Upper lobe of left lung (tissue), 4 donors: ENCODE results near the gene DHRS11.

Experiments
- EP300 ChIP-seq, 4 donors: sonication (generic); formaldehyde crosslinking; IDR thresholded peaks; one replicate each; pipeline ENCODE4 v1.5.1; 2017; ENCODE audit warnings: antibody characterized with exemption in 4 of 4, control low read depth in 2 of 4
- POLR2A ChIP-seq, 4 donors: fragments of 450-650 bp; IDR thresholded peaks; one replicate each; pipeline ENCODE4 v1.5.1; 2016 to 2017; ENCODE audit warnings: antibody characterized with exemption in 4 of 4, mild to moderate bottlenecking in 2 of 4
- POLR2AphosphoS5 ChIP-seq, 2 donors: sonication (generic); formaldehyde crosslinking; IDR thresholded peaks; one replicate each; pipeline ENCODE4 v1.5.1; 2017; ENCODE audit warnings: antibody characterized with exemption in 2 of 2
- TF ChIP-seq, protein P1 (sequence below), 6 experiments: fragments of 450-650 bp in 4 of 6; fragments of 200-600 bp in 2 of 6; sonication (generic) in 2 of 6; IDR thresholded peaks; one replicate each; pipeline ENCODE4 v1.5.1; 2016 to 2019; ENCODE audit warnings: antibody characterized with exemption in 6 of 6

DNA sequence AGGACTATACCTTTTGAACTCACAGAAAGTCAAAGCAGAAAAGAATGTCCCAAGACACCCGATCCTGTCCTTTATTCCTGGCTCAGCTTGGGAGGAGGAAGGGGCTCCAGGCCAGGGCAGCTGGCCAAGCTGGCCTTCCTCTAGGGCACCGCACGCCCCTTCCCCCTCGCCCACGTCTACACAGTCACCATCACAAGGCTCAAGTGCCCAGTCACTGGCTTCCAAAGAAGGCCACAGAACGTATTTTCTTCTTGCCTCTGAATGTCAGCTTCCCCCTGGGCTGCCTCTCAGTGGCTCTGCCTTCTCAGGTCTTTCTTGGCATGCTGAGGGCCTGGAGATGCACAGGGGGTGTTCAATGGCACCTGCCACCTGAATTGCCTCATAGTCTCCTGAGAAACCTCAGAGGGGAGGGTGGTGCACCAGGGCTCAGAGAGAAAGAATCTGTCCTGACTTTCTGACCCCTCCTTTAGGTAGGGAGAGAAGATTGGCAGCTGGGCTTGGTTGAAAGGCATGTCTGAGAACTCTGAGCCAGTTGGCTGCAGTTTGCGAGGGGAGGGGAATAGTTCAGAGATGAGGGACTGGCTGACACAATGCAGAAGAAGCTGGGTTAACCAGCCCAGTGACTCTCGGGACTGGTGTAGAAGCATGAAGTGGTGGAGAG is 2.1 kb downstream of the DHRS11 start:
- TF ChIP-seq, protein P1, sequence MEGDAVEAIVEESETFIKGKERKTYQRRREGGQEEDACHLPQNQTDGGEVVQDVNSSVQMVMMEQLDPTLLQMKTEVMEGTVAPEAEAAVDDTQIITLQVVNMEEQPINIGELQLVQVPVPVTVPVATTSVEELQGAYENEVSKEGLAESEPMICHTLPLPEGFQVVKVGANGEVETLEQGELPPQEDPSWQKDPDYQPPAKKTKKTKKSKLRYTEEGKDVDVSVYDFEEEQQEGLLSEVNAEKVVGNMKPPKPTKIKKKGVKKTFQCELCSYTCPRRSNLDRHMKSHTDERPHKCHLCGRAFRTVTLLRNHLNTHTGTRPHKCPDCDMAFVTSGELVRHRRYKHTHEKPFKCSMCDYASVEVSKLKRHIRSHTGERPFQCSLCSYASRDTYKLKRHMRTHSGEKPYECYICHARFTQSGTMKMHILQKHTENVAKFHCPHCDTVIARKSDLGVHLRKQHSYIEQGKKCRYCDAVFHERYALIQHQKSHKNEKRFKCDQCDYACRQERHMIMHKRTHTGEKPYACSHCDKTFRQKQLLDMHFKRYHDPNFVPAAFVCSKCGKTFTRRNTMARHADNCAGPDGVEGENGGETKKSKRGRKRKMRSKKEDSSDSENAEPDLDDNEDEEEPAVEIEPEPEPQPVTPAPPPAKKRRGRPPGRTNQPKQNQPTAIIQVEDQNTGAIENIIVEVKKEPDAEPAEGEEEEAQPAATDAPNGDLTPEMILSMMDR (IDR thresholded peaks at IDR 0.05): no peak
- TF ChIP-seq POLR2A (IDR thresholded peaks at IDR 0.05) (no peak), POLR2AphosphoS5 (IDR thresholded peaks at IDR 0.05) (no peak), EP300 (IDR thresholded peaks at IDR 0.05) (no peak)
